Neural cell (in vitro differentiated cells): ENCODE results near the gene OPRD1. TPM values are rescaled to one million over a fixed set of nuclear protein-coding genes. Genes with fewer than 3 reads are reported as not detected.

Experiments used
- H2AFZ ChIP-seq: fragments of 200-600, 300-800 bp; sonication (generic), shearing (Covaris generic); 2 replicates; pipeline ENCODE4 v1.6.0; 2014; ENCODE audit warnings: low read depth, mild to moderate bottlenecking, antibody characterized with exemption, low read length, moderate library complexity
- H3F3A ChIP-seq: fragments of 200-600 bp; shearing (Covaris generic); 2 replicates; pipeline ENCODE4 v1.6.1; 2016; ENCODE audit warnings: mild to moderate bottlenecking, moderate library complexity, mixed read lengths, antibody characterized with exemption, low read length; ENCODE audit not compliant: insufficient read depth, poor library complexity, severe bottlenecking
- H3K27ac ChIP-seq: fragments of 200-600, 300-800 bp; sonication (generic), shearing (Covaris generic); 2 replicates; pipeline ENCODE4 v1.5.1; 2014; ENCODE audit warnings: mild to moderate bottlenecking, low read length, moderate library complexity
- H3K27me3 ChIP-seq: fragments of 300-800, 200-600 bp; sonication (generic), shearing (Covaris generic); 2 replicates; pipeline ENCODE4 v1.6.0; 2014; ENCODE audit warnings: mild to moderate bottlenecking, low read depth, low read length, moderate library complexity; ENCODE audit not compliant: insufficient read depth
- H3K36me3 ChIP-seq: fragments of 300-800, 200-600 bp; sonication (generic), shearing (Covaris generic); 2 replicates; pipeline ENCODE4 v1.5.1; 2014; ENCODE audit warnings: mild to moderate bottlenecking, antibody characterized with exemption, low read length, moderate library complexity; ENCODE audit not compliant: insufficient read depth
- H3K4me2 ChIP-seq: fragments of 300-800, 200-600 bp; sonication (generic), shearing (Covaris generic); 2 replicates; pipeline ENCODE4 v1.6.0; 2014; ENCODE audit warnings: mild to moderate bottlenecking, low read length
- H3K4me3 ChIP-seq: fragments of 300-800, 200-600 bp; sonication (generic), shearing (Covaris generic); 2 replicates; pipeline ENCODE4 v1.5.1; 2014; ENCODE audit warnings: mild to moderate bottlenecking, low read length, moderate library complexity
- H3K79me2 ChIP-seq: fragments of 200-600 bp; shearing (Covaris generic); replicated peaks from 2 replicates; pipeline ENCODE4 v1.6.0; 2014; ENCODE audit warnings: mild to moderate bottlenecking, low read length, moderate library complexity; ENCODE audit not compliant: insufficient read depth
- H3K9ac ChIP-seq: fragments of 300-800, 200-600 bp; sonication (generic), shearing (Covaris generic); 2 replicates; pipeline ENCODE4 v1.6.1; 2016; ENCODE audit warnings: mild to moderate bottlenecking, low read length, mixed read lengths
- H3K9me2 ChIP-seq: fragments of 200-600 bp; shearing (Covaris generic); 2 replicates; pipeline ENCODE4 v1.6.1; 2016; ENCODE audit warnings: mild to moderate bottlenecking, low read length, mixed read lengths; ENCODE audit not compliant: insufficient read depth
- H3K9me3 ChIP-seq: fragments of 200-600, 300-800 bp; sonication (generic), shearing (Covaris generic); 2 replicates; pipeline ENCODE4 v1.6.1; 2016; ENCODE audit warnings: mild to moderate bottlenecking, mixed run types, low read length, moderate library complexity, mixed read lengths
- H4K20me1 ChIP-seq: fragments of 200-600 bp; shearing (Covaris generic); 2 replicates; pipeline ENCODE4 v1.6.1; 2016; ENCODE audit warnings: mild to moderate bottlenecking, mixed run types; ENCODE audit not compliant: insufficient read depth
- CTCF ChIP-seq: fragments of 450-650 bp; IDR thresholded peaks from 2 replicates; pipeline ENCODE4 v1.5.1; 2014; ENCODE audit warnings: antibody characterized with exemption, mild to moderate bottlenecking, moderate library complexity; ENCODE audit not compliant: poor library complexity, severe bottlenecking
- EP300 ChIP-seq: fragments of 450-650 bp; conservative IDR thresholded peaks from 2 replicates; pipeline ENCODE4 v1.6.1; 2014; ENCODE audit warnings: antibody characterized with exemption, mild to moderate bottlenecking, moderate library complexity; ENCODE audit not compliant: poor library complexity, severe bottlenecking
- EZH2 ChIP-seq: fragments of 200-600, 300-800 bp; shearing (Covaris generic), sonication (generic); IDR thresholded peaks from 2 replicates; pipeline ENCODE4 v1.6.1; 2014; ENCODE audit warnings: antibody characterized with exemption, low read length, borderline replicate concordance, mild to moderate bottlenecking; ENCODE audit not compliant: insufficient read depth, poor library complexity, severe bottlenecking
- MXI1 ChIP-seq: fragments of 450-650 bp; conservative IDR thresholded peaks from 2 replicates; pipeline ENCODE4 v1.6.1; 2014; ENCODE audit warnings: antibody characterized with exemption, mild to moderate bottlenecking; ENCODE audit not compliant: poor library complexity, severe bottlenecking
- POLR2AphosphoS5 ChIP-seq: IDR thresholded peaks from 2 replicates; pipeline ENCODE4 v1.6.1; 2012
- RAD21 ChIP-seq: fragments of 450-650 bp; conservative IDR thresholded peaks from 2 replicates; pipeline ENCODE4 v1.6.1; 2014; ENCODE audit warnings: antibody characterized with exemption, mild to moderate bottlenecking, moderate library complexity
- REST ChIP-seq: IDR thresholded peaks from 2 replicates; pipeline ENCODE4 v1.6.1; 2012; ENCODE audit warnings: borderline replicate concordance
- SMC3 ChIP-seq: fragments of 450-650 bp; conservative IDR thresholded peaks from 2 replicates; pipeline ENCODE4 v1.6.1; 2014; ENCODE audit warnings: antibody characterized with exemption, mild to moderate bottlenecking, moderate library complexity; ENCODE audit not compliant: poor library complexity
- TAF1 ChIP-seq: IDR thresholded peaks from 2 replicates; pipeline ENCODE4 v1.6.1; 2012; ENCODE audit warnings: low read depth
- polyA plus RNA-seq: library from polyadenylated mRNA; depleted of rRNA; stranded (reverse); fragments of >200 nt; gene quantifications from 2 replicates; pipeline ENCODE4 v1.2.3, GENCODE V29; 2014

Gene OPRD1
- polyA plus RNA-seq, 1 donor from 2014 or later = 0.09 TPM

DNA sequence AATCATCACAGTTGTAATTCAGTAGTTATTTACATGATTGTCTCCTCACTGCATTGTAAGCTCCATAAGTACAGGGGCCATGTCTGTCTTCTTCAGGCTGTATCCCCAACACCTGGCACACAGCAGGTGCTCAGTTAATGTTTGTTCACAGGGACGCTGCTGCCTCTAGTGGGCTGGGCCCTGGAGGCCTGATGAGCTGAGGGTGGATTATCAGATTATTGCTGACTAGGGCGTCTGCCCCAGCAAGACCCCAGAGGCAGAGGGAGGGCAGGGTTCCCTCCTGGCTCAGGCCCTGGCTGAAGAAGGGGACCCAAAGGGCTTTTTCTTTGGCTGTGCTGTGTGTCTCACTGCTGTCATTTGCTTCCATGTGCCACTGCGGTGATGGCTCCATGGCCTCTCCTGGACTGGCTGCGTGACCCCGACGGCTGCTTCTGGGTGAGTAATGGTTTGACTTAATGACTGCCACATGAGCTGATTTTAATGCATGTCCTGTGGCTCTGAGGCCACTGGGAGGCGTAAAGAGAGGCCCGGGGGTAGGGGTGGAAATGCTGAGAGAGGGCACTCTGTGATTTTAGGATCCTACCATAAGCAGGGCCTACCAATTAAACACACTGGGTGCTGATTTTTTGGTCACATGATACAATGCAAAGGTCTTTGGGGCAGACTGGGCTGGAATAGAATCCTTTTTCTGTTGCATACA, 81.6 kb downstream of the OPRD1 start:
- H3K9me2 ChIP-seq = no peaks in the 10 kb centered on the region
- H3K27me3 ChIP-seq = no peaks in the 10 kb centered on the region
- no peaks in the 10 kb centered on the region for H3F3A ChIP-seq
- no peak overlapping the region for H3K4me3 ChIP-seq
- H3K79me2 ChIP-seq = no peaks in the 10 kb centered on the region
- no peak overlapping the region for H3K4me2 ChIP-seq
- TF ChIP-seq SMC3 (no peak), TAF1 (no peak), POLR2AphosphoS5 (no peak), CTCF (no peak), RAD21 (no peak), REST (no peak)
- no peaks in the 10 kb centered on the region for H3K36me3 ChIP-seq
- no peaks in the 10 kb centered on the region for H4K20me1 ChIP-seq
- H2AFZ ChIP-seq = no peak overlapping the region
- no peaks in the 10 kb centered on the region for H3K9me3 ChIP-seq
- no peak overlapping the region for H3K27ac ChIP-seq
- H3K9ac ChIP-seq = no peak overlapping the region

GRCh38 chr1:28894785-28895184, 82.8 kb downstream of the OPRD1 start:
- Histone ChIP-seq H2AFZ (no peak overlapping the region), H3K9ac (no peak overlapping the region), H3K27me3 (no peaks in the 10 kb centered on the region), H3K79me2 (no peaks in the 10 kb centered on the region), H3K9me2 (no peaks in the 10 kb centered on the region), H3K4me3 (no peak overlapping the region), H3K27ac (no peak overlapping the region), H3K4me2 (no peak overlapping the region), H3K36me3 (no peaks in the 10 kb centered on the region), H3K9me3 (no peaks in the 10 kb centered on the region), H3F3A (no peaks in the 10 kb centered on the region), H4K20me1 (no peaks in the 10 kb centered on the region)
- no peak for TF ChIP-seq TAF1
- TF ChIP-seq EZH2 = no peak
- TF ChIP-seq RAD21 = no peak
- TF ChIP-seq POLR2AphosphoS5 = no peak
- no peak for TF ChIP-seq CTCF
- TF ChIP-seq SMC3 = no peak
- TF ChIP-seq EP300 = no peak
- no peak for TF ChIP-seq REST
- no peak for TF ChIP-seq MXI1
